ENCODE data around the gene PCSK6.

Gene PCSK6

GRCh38 chr15:101394056-101394630 lies 95.4 kb downstream of the PCSK6 start (continued):
- TF ChIP-seq PATZ1 (CRISPR knock-in tag; IDR thresholded peaks at IDR 0.05; ENCODE audit: borderline replicate concordance) = no peak
- no peak for TF ChIP-seq TCF4 (CRISPR knock-in tag; IDR thresholded peaks at IDR 0.05; ENCODE audit: borderline replicate concordance)

GRCh38 chr15:101393172-101393571 lies 96.3 kb downstream of the PCSK6 start:
- TF ChIP-seq PATZ1 (CRISPR knock-in tag; IDR thresholded peaks at IDR 0.05; ENCODE audit: borderline replicate concordance) (no peak), OSR1 (CRISPR knock-in tag; IDR thresholded peaks at IDR 0.05) (no peak), TOX (CRISPR knock-in tag; IDR thresholded peaks at IDR 0.05; ENCODE audit: borderline replicate concordance) (no peak), BACH2 (CRISPR knock-in tag; IDR thresholded peaks at IDR 0.05; ENCODE audit: borderline replicate concordance) (no peak), ZNF70 (CRISPR knock-in tag; IDR thresholded peaks at IDR 0.05) (no peak), TSHZ2 (CRISPR knock-in tag; IDR thresholded peaks at IDR 0.05) (no peak), ZFP3 (CRISPR knock-in tag; IDR thresholded peaks at IDR 0.05) (no peak), CSRNP3 (CRISPR knock-in tag; IDR thresholded peaks at IDR 0.05) (no peak), RARB (CRISPR knock-in tag; IDR thresholded peaks at IDR 0.05) (no peak), CSDC2 (CRISPR knock-in tag; IDR thresholded peaks at IDR 0.05) (no peak)
- ATAC-seq = no peak

- ATAC-seq = no peak
- TF ChIP-seq ISL1 (CRISPR knock-in tag; IDR thresholded peaks at IDR 0.05) = no peak
- no peak for TF ChIP-seq ESRRG (CRISPR knock-in tag; IDR thresholded peaks at IDR 0.05)
- TF ChIP-seq RARB (CRISPR knock-in tag; IDR thresholded peaks at IDR 0.05) = no peak
- TF ChIP-seq POU6F1 (CRISPR knock-in tag; IDR thresholded peaks at IDR 0.05; ENCODE audit: borderline replicate concordance, low read depth) = no peak
- no peak for TF ChIP-seq PATZ1 (CRISPR knock-in tag; IDR thresholded peaks at IDR 0.05; ENCODE audit: borderline replicate concordance)
Observed at GRCh38 chr15:101391981-101392640, 97.4 kb downstream of the PCSK6 start.

- ATAC-seq = no peak
- TF ChIP-seq ESRRG (CRISPR knock-in tag; IDR thresholded peaks at IDR 0.05) (no peak), ISL1 (CRISPR knock-in tag; IDR thresholded peaks at IDR 0.05) (no peak), SNAI2 (CRISPR knock-in tag; IDR thresholded peaks at IDR 0.05) (no peak), CSDC2 (CRISPR knock-in tag; IDR thresholded peaks at IDR 0.05) (no peak), PPARA (CRISPR knock-in tag; IDR thresholded peaks at IDR 0.05; ENCODE audit: borderline replicate concordance) (no peak), ZFP3 (CRISPR knock-in tag; IDR thresholded peaks at IDR 0.05) (no peak), PATZ1 (CRISPR knock-in tag; IDR thresholded peaks at IDR 0.05; ENCODE audit: borderline replicate concordance) (no peak)
Observed at GRCh38 chr15:101391431-101391830, 98.1 kb downstream of the PCSK6 start.

All from SK-N-SH treated with all-trans-retinoic acid at 6 μM for 48 hours (cell line).